DMS 273 (cell line): Measurements from ENCODE around the gene CDK14.
"Not testable (repeated sequence)": the region's sequence is repeated elsewhere in the genome, so short reads cannot be mapped to it uniquely, and the experiment has no call there.

Experiments used
- DNase-seq: peaks from one replicate; lab custom pipeline; 2025; ENCODE audit not compliant: unreplicated experiment; lab: John Stamatoyannopoulos, UW

CDK14 gene

DNA sequence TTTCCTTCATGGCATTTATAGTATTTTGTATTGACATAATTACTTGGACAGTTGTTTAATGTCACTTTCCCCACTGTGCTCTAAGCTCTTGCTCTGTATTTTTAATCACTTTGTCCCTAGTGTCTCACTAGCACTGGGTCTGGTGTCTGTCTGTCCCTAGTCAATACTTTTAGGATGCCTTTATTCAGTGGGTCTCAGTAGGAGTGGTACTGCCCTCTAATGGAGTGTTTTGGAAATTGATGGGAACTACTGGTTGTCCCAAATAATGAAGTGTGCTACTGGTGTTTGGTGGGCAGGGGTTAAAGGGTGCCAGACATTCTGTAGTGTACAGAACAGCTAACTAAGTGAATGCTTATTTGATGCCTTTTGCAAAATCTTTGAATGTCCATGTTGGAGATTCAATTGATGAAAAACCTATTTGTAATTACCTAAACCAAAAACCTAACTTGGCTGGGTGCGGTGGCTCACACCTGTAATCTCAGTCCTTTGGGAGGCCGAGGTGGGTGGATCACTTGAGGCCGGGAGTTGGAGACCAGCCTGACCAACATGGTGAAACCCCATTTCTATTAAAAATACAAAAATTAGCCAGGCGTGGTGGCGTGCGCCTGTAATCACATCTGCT is 33.3 kb downstream of the CDK14 start:
- DNase-seq = peak; percentile 82

DNA sequence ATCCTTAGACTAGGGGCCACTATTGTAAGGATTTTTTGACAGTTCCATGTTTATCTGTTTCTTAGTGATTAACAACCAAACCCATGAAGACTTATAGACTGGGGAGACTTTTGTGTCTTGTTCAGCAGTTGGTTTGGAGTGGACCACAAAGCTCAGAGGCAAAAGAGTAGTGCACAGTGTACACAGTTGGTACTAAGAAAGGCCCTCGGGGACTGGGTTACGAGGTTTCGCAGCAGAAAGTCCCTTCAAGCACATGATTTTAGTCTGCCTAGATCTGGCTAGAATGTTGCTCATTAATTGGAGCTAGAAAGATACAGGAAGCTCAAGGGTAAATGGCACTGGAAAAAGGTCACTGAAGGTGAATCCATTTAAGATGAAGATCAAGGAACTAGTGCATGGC is 35.4 kb downstream of the CDK14 start:
- DNase-seq = no peak

DNA sequence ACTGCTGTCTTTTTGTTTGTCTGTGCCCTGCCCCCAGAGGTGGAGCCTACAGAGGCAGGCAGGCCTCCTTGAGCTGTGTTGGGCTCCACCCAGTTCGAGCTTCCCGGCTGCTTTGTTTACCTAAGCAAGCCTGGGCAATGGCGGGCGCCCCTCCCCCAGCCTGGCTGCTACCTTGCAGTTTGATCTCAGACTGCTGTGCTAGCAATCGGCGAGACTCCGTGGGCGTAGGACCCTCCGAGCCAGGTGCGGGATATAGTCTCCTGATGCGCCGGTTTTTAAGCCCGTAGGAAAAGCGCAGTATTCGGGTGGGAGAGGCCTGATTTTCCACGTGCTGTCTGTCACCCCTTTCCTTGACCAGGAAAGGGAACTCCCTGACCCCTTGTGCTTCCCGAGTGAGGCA is 43.6 kb downstream of the CDK14 start:
- not testable (repeated sequence) for DNase-seq

DNA sequence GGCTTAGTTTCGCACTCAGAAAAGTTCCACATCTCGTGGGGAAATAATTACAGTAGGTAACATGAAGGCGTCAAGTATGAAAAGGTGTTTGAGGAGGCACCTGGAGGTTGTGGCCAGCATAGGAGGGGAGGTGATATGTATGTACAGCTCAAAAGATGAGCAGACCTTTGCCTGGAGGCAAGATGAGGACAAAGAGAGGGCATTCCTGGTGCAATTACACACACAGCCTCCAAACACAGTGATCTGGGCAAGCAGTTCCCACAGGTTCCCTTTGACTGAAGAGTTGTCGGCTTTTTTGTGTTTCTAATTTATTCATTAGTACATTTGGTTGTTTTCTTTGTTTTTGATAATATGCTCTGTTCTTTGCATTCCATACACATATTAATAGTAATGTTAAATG is 46.9 kb downstream of the CDK14 start:
- no peak for DNase-seq

DNA sequence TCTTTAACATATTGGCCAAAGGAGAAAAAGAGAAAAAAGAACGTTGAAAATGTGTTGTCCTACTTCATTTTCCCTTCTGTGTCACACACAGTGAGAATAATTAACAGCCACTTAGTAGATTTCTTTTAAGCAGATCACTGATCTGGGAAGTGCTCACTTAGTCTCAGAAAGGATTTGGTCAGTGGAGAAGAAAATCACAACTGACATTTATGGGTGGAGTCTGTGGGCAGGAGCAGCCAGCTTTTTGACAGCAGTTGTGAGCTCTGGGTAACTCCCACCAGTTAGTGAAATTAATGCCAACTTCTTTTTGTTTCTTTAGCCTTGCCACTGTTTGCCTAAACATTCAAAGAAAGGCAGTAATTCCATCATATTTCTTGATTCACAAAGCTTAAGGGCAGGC is 49.7 kb downstream of the CDK14 start:
- peak; percentile 31 for DNase-seq

DNA sequence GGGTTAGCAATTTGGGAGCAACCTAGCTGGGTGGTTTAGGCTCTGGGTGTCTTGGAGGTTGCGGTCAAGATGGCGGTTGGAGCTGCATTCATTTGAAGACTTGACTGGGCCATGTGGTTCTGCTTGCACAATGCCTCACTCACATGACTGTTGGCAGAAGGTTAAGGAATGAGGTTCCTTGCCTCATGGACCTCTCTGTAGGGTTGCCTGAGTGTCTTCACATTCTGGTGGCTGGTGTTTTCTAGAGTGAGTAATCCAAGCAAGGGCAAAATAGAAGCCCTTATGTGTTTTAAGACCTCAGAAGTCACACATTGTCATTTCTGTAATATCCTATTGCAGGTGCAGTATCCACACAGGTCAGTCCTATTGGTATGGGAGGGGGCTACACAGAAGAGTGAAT is 52.0 kb downstream of the CDK14 start:
- DNase-seq = no peak

DNA sequence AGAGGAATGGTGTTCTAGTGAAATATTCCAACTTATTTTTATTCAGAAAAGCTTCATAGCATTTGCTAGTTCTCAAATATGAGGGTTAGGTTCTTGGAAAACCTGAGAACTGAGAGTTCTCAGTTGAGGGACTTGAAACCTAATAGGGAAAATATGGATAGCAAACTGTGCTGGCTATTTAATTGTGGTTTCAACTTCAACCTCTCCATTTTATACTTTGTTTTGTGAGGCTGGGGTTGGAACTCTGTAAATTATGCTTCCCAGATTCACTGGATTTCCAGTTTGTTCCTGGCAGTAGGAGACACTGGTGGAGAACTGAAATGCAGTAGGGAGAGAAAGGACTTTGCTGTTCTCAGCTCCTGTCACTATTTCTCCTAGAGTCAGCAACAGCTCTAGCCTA is 52.7 kb downstream of the CDK14 start:
- no peak for DNase-seq

DNA sequence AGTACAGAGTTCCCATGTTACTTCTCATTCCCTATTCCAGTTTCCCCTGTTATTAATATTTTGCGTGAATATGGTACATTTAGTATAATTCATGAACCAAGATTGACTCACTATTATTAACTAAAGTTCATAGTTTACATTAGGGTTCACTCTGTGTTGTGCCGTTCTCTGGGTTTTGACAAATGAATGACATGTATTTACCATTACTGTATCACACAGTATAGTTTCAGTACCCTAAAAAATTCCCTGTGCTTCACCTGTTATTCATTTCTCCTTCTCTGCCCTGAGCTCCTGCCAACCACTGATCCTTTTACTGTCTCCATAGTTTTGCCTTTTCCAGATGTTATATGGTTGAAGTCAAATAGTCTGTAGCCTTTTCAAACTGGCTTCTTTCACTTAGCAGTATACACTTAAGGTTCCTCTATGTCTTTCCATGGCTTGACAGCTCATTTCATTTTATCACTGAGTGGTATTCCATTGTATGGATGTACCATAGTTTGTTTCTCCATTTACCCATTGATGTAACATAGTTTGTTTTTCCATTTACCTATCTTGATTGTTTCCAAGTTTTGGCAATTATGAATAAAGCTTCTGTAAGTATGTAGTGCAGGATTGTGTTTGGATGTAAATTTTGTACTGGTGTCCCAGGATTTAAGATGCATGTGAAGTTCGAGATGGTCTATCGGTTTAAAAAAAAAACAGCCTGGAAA is 58.8 kb downstream of the CDK14 start:
- DNase-seq = no peak

DNA sequence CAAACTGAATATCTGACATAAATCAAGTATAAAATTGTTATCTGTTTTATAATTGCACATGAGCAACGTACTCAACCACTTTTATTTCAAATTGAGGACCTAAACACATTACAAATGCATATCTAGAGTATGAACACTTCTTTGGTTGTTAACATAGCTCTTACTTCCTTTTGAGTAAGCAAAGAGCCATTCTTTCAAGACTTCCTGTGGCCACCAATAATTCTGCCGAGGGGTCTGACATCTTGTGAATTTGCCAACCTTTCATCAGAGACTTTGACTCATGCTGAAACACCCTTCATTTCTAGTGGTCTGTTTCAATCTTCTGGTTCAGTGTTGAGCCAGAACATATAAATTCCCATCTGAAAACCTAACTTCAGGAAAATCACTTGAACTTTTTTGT is 59.4 kb downstream of the CDK14 start:
- DNase-seq = peak; percentile 33

DNA sequence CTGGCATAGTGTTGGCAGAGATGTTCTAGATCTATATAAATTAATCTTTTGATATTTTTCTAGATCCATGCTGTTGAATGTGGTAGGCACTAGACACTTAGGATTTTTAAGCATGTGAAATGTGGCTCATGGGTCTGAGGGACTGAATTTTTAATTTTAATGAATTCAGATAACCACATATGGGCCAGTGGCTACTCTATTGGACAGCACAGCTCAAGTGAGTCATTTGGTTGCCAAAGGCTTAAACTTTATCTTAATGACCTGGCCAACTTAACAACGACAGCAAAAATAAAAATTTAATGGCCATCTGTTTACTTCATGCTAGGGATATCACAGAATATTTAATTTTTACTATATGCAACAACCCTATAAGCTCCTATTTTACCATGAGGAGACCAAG is 61.4 kb downstream of the CDK14 start:
- peak; percentile 16 for DNase-seq

DNA sequence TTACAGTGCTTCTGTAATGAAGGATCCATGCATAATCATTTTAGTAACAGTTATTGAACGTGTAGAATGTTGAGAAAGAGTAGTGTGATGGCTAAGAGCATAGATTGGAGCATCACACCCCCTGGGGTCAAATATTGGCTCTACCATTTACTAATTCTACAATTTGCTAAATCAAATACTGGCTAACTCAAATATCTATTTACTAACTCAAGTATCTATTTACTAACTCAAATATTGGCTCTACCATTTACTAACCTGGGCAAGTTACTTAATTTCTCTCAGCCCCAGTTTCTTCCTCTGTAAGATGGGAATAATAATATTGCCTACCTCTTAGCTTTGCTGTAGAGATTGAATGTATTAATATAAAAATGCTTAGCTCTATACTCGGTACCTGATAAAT is 64.0 kb downstream of the CDK14 start:
- DNase-seq = no peak

DNA sequence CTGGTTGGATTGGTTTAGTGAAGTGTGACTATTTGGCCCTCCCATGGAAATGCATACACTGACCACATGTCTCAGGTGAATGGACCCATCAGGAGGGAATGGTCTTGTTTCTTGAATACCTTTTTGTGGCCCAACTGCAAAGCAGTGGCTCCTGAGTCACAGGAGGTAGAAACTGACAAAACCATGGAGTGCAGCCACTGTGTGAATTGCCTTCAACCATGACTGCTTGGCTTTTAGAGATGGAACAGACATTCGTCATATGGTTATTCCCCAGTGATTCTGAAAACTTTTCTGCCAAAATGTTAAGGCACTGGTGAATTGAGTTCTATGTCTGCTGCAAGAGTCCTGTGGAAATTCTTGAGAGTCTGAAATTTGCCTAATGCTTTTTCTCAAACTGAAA is 64.7 kb downstream of the CDK14 start:
- DNase-seq = no peak

DNA sequence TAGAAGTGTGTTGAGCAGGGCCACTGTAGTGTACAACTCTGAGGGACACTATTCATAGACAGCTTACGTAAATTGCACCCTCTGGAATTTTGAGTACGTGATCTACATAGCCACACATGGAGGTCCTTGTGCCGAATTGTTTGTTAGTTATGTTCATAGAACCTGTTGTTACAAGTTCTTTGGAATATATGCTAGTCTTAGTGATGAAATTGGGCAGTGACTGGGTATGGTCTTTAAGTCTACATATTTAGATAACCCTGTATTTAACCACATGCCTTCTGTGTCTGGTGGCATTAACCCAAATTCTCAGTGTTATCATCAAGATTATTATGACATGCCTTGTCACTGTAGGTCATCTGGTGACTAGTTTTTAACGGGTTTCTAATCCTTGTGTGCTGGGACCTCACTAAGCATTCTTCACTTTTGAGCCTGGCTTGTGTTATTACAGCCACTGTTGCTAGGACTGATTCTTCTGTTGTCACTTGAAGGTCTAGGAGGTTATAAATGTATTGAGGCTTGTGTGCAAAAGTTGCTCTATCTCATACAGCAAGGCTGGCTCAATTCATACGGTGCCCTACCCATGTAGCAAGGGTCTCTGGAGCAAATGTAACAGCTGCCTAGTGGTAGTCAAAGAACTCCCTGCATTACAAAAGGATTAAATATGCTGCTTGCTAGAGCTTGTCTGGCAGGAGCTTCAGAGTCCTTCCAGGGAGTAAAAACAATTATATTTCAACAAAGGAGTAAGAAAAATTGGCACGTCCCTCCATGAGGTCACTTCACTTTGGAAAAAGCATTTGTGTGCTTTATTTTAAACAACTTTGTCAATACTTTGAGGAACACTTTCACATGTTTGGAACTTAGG is 65.4 kb downstream of the CDK14 start:
- DNase-seq = peak; percentile 57

DNA sequence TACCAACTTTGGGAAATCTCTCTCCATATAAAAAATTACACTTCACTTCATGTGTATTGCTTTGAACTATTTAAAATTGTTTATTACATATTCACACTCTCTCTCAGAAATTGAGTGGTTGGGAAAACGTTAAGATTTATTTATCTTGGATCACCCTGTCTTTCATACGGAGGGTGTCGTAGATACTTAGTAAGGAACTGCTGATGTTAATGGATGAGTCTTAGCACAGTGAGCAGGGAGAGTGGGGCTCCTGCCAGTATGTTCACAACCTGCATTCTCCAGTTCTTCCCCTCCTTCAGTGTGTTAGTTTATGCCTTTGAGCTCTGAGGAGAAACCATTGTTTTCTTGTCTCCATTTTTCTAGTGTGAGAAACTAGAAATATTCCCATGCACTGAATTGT is 67.1 kb downstream of the CDK14 start:
- no peak for DNase-seq

DNA sequence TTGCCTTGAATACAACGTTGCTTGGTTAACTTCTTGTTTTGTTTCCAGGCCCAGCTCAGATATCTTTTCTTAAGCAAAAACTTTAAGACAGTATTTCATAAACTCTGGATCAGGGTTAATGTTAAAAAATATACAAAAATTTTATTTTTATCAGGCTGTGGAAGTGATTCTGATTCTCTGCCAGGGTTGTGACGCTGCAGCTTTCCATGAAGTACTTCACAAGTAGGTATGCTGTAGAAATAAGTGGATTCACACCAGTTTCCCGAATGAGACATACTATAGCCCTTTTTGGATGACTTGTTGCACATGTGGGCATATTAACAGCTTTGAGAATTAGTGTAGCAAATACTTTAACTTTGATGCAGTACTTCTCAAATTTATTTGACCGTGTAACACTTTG is 70.1 kb downstream of the CDK14 start:
- DNase-seq = no peak

DNA sequence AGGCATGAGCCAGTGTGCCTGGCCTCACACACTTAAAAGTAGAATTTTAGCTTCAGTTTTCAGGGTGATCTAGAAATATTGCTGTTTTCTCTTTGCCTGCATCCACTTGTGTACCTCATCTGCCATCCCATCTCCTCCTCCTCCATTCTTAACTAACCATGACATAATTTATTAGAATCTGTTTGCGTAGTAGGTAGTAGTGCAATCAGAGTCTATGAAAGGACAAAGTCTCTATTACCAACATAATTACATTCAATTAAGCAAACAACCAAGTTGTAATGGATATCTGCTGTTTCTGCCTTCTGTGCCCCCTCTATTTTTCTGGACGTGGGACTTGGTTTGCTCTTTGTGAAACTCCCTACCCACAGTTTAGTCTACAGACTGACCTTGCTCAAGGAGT is 72.9 kb downstream of the CDK14 start:
- no peak for DNase-seq

DNA sequence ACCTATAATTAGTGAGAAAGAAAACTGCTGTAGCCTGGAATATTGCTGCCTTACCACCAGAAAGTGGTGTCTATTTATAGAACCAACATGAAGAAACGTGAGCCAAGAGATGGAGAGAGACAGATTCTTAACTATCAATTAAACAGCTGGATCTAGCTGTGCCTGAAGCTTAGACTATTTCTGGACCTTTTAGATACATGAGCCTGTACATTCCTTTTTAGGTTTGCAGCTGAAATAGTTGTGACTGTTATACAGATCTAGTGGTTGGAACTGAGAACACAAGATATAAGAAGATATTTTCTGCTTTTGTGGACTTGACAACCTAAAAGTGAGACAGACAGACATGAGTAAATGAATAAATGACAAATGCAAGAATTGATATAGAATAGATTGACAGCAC is 73.4 kb downstream of the CDK14 start:
- DNase-seq = no peak

DNA sequence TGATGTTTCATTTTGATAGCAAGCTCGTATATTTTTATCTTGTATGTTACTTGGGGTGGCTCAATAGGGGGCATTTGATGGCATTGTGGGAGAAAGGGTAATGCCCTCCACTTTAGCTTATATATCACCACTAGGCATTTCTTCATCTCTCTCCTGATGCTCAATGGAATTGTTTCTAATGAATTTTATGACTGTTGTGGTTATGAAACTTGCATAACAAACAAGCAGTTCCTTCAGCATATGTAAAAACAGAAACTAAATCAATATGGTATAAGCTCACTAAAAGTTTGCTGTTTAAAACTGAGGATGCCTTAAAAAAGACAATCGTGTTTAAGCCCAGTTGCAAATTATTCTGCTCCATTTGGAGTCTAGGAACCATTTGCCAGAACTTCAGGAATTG is 75.5 kb downstream of the CDK14 start:
- DNase-seq = no peak

DNA sequence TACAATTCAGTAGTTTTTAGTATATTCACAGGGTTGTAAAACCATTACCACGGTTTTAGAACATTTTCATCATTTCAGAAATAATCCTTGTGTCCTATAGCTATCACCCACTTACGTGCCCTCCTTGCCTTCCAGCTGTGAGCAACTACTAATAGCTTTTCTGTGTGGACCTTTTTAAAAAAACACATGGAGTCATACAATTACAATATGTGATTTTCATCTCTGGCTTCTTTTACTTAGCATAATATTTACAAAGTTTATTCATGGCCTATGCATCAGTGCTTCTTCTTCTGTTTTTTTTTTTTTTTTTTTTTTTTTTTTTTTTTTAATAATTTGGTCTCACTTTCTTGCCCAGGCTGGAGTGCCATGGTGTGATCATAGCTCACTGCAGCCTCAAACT is 76.1 kb downstream of the CDK14 start:
- no peak for DNase-seq

DNA sequence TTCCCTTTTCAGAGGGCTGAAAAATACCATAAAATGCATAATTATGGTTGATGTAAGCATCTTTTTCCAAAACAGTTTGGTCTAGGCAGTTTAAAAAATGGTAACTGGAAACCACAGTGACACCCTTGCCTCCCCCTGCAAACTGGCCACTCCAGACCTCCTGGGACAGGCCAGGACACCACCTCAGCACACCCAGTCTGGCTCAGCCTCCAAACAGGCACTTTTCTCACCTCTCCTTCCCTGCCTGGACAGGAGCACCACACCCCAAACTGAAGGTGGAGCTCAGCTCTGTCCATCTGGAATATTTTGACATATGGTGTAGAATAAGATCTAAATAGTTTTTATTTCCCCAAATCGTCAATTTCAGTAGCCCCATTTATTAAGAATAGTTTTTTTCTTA is 78.5 kb downstream of the CDK14 start:
- DNase-seq = no peak

DNA sequence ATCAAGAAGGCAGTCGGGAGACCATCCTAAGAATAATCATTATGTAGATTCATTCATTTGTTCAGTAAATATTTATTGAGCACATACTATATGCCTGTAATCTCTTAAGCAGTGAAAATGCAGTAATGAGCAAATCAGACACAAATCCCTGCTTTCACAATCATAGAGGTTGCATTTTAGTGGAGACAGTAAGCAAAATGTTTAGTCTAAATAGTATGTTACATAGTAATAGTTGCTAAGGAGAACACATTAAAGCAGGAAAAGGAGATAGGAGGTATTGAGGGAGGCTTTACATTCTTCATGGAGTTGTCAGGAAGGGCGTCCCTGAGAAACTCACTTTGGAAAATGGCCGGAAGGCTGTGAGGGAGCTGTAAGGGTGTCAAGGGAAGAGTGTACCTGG is 79.9 kb downstream of the CDK14 start:
- DNase-seq = no peak
